ENCODE results near the gene KCTD7.
"Not testable (repeated sequence)": the region's sequence is repeated elsewhere in the genome, so short reads cannot be mapped to it uniquely, and the experiment has no call there.

DNA sequence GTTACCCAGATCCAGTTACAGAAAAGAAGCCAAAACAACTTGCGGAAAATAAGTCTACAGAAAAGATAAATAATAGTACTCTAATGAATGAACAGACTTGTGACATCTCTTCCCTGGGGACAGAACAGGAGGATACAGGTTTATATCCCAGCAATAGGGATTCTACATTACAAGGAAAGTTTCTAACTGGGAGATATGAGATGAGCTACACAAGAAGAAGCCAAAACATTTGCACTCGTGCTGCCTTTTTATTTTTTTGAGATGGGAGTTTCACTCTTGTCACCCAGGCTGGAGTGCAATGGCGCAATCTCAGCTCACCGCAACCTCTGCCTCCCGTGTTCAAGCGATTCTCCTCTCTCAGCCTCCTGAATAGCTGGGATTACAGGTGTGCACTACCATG lies 22.3 kb downstream of the KCTD7 start:
- TF ChIP-seq RORB (CRISPR knock-in tag; IDR thresholded peaks at IDR 0.05); NFE2L1 (CRISPR knock-in tag; IDR thresholded peaks at IDR 0.05); ZNF121 (CRISPR knock-in tag; IDR thresholded peaks at IDR 0.05); ZNF138 (CRISPR knock-in tag; conservative IDR thresholded peaks at IDR 0.05); ATF3 (CRISPR knock-in tag; conservative IDR thresholded peaks at IDR 0.05); NR3C1 (CRISPR knock-in tag; conservative IDR thresholded peaks at IDR 0.05; ENCODE audit: low read depth); HMGXB4 (CRISPR knock-in tag; IDR thresholded peaks at IDR 0.05); SMAD4 (CRISPR knock-in tag; IDR thresholded peaks at IDR 0.05); MAX (CRISPR knock-in tag; IDR thresholded peaks at IDR 0.05); CTCF (IDR thresholded peaks at IDR 0.05); KAT7 (CRISPR knock-in tag; IDR thresholded peaks at IDR 0.05; ENCODE audit: borderline replicate concordance); RELA (CRISPR knock-in tag; IDR thresholded peaks at IDR 0.05; ENCODE audit: borderline replicate concordance): not testable (repeated sequence)
- TF ChIP-seq, protein P1, sequence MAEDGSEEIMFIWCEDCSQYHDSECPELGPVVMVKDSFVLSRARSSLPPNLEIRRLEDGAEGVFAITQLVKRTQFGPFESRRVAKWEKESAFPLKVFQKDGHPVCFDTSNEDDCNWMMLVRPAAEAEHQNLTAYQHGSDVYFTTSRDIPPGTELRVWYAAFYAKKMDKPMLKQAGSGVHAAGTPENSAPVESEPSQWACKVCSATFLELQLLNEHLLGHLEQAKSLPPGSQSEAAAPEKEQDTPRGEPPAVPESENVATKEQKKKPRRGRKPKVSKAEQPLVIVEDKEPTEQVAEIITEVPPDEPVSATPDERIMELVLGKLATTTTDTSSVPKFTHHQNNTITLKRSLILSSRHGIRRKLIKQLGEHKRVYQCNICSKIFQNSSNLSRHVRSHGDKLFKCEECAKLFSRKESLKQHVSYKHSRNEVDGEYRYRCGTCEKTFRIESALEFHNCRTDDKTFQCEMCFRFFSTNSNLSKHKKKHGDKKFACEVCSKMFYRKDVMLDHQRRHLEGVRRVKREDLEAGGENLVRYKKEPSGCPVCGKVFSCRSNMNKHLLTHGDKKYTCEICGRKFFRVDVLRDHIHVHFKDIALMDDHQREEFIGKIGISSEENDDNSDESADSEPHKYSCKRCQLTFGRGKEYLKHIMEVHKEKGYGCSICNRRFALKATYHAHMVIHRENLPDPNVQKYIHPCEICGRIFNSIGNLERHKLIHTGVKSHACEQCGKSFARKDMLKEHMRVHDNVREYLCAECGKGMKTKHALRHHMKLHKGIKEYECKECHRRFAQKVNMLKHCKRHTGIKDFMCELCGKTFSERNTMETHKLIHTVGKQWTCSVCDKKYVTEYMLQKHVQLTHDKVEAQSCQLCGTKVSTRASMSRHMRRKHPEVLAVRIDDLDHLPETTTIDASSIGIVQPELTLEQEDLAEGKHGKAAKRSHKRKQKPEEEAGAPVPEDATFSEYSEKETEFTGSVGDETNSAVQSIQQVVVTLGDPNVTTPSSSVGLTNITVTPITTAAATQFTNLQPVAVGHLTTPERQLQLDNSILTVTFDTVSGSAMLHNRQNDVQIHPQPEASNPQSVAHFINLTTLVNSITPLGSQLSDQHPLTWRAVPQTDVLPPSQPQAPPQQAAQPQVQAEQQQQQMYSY (CRISPR knock-in tag; IDR thresholded peaks at IDR 0.05), result not testable (repeated sequence)
